Measurements from ENCODE around the gene FRMPD2.

The FRMPD2 gene

GRCh38 chr10:48215486-48216203 lies 58.9 kb downstream of the FRMPD2 start:
- peak; percentile 54 for DNase-seq (ENCODE audit: low spot score)
- no peak overlapping the region for H2BK5ac ChIP-seq (ENCODE audit: low read length)
- H3K4ac ChIP-seq (ENCODE audit: low read length): no peak overlapping the region
- H2AK5ac ChIP-seq (ENCODE audit: low read depth, low read length): no peak overlapping the region
- H2BK120ac ChIP-seq (ENCODE audit: low read depth, low read length): no peak overlapping the region
- H4K91ac ChIP-seq (ENCODE audit: low read depth, low read length, poor library complexity): no peak overlapping the region
- no peak overlapping the region for H2AFZ ChIP-seq (ENCODE audit: low read length)
- no peaks in the 10 kb centered on the region for H3K4me1 ChIP-seq (ENCODE audit: control insufficient read depth in 2 of 2, insufficient read depth in 1 of 2, low read depth in 1 of 2, low read length in 2 of 2)
- no peak overlapping the region for H4K8ac ChIP-seq (ENCODE audit: low read depth, low read length)
- no peak overlapping the region for H3K23ac ChIP-seq (ENCODE audit: low read depth, low read length, poor library complexity)
- H3K14ac ChIP-seq (ENCODE audit: low read length): no peak overlapping the region
- no peaks in the 10 kb centered on the region for H3K79me1 ChIP-seq (ENCODE audit: low read depth, low read length)
- H3K27ac ChIP-seq (replicated peaks; ENCODE audit: low read length): no peak overlapping the region
- no peak overlapping the region for H2BK12ac ChIP-seq (ENCODE audit: low read length)
- no peak overlapping the region for H2BK15ac ChIP-seq (ENCODE audit: low read length)
- H3K36me3 ChIP-seq (replicated peaks in 1 of 2; ENCODE audit: control insufficient read depth in 2 of 2, insufficient read depth in 2 of 2, low read length in 2 of 2): no peaks in the 10 kb centered on the region
- no peak overlapping the region for H3K18ac ChIP-seq (ENCODE audit: low read length)
- H3K9me3 ChIP-seq (replicated peaks in 1 of 2; ENCODE audit: control insufficient read depth in 2 of 2, insufficient read depth in 1 of 2, low read depth in 1 of 2, low read length in 2 of 2): no peaks in the 10 kb centered on the region
- H3K9ac ChIP-seq (ENCODE audit: low read depth, low read length, poor library complexity): no peak overlapping the region
- peaks cover 0 to 3% (median 0%) of the 10 kb centered on the region in 3 experiments for H3K27me3 ChIP-seq (ENCODE audit: control insufficient read depth in 3 of 3, insufficient read depth in 3 of 3, low read depth in 1 of 3, low read length in 3 of 3)
- H3K4me3 ChIP-seq (ENCODE audit: low read length in 2 of 2): no peak overlapping the region
- no peak overlapping the region for H3K4me2 ChIP-seq (ENCODE audit: insufficient read depth, low read length, poor library complexity, severe bottlenecking)
- WGBS, 2 donors (ENCODE audit: extremely low coverage in 2 of 2, insufficient read length in 2 of 2, insufficient replicate concordance in 1 of 2): no CpG with 5 or more reads among the region's 5 CpGs

GRCh38 chr10:48214716-48215485 lies 59.6 kb downstream of the FRMPD2 start:
- Histone ChIP-seq H2AK5ac (ENCODE audit: low read depth, low read length) (no peak overlapping the region), H3K36me3 (replicated peaks in 1 of 2; ENCODE audit: control insufficient read depth in 2 of 2, insufficient read depth in 2 of 2, low read length in 2 of 2) (no peaks in the 10 kb centered on the region), H2AFZ (ENCODE audit: low read length) (no peak overlapping the region), H2BK15ac (ENCODE audit: low read length) (no peak overlapping the region), H3K79me1 (ENCODE audit: low read depth, low read length) (no peaks in the 10 kb centered on the region), H2BK12ac (ENCODE audit: low read length) (no peak overlapping the region), H3K4me1 (ENCODE audit: control insufficient read depth in 2 of 2, insufficient read depth in 1 of 2, low read depth in 1 of 2, low read length in 2 of 2) (no peaks in the 10 kb centered on the region), H3K27ac (replicated peaks; ENCODE audit: low read length) (no peak overlapping the region), H3K27me3 (ENCODE audit: control insufficient read depth in 3 of 3, insufficient read depth in 3 of 3, low read depth in 1 of 3, low read length in 3 of 3) (peaks cover 0 to 3% (median 0%) of the 10 kb centered on the region in 3 experiments), H3K14ac (ENCODE audit: low read length) (no peak overlapping the region), H4K91ac (ENCODE audit: low read depth, low read length, poor library complexity) (no peak overlapping the region), H3K9me3 (replicated peaks in 1 of 2; ENCODE audit: control insufficient read depth in 2 of 2, insufficient read depth in 1 of 2, low read depth in 1 of 2, low read length in 2 of 2) (no peaks in the 10 kb centered on the region), H2BK120ac (ENCODE audit: low read depth, low read length) (no peak overlapping the region), H3K4me2 (ENCODE audit: insufficient read depth, low read length, poor library complexity, severe bottlenecking) (no peak overlapping the region), H3K18ac (ENCODE audit: low read length) (no peak overlapping the region), H3K23ac (ENCODE audit: low read depth, low read length, poor library complexity) (no peak overlapping the region), H3K4me3 (ENCODE audit: low read length in 2 of 2) (no peak overlapping the region), H4K8ac (ENCODE audit: low read depth, low read length) (no peak overlapping the region), H3K4ac (ENCODE audit: low read length) (no peak overlapping the region), H3K9ac (ENCODE audit: low read depth, low read length, poor library complexity) (peak overlapping the region; percentile 64), H2BK5ac (ENCODE audit: low read length) (no peak overlapping the region)
- DNase-seq (ENCODE audit: low spot score): no peak
- WGBS, 2 donors (ENCODE audit: extremely low coverage in 2 of 2, insufficient read length in 2 of 2, insufficient replicate concordance in 1 of 2): no CpG with 5 or more reads among the region's 6 CpGs

- Histone ChIP-seq H4K91ac (ENCODE audit: low read depth, low read length, poor library complexity) (no peak overlapping the region), H3K27ac (replicated peaks; ENCODE audit: low read length) (no peak overlapping the region), H3K9me3 (replicated peaks in 1 of 2; ENCODE audit: control insufficient read depth in 2 of 2, insufficient read depth in 1 of 2, low read depth in 1 of 2, low read length in 2 of 2) (no peaks in the 10 kb centered on the region)
These were observed 61.4 kb downstream of the FRMPD2 start for GRCh38 chr10:48213047-48213446.

GRCh38 chr10:48211777-48212176 lies 62.7 kb downstream of the FRMPD2 start:
- Histone ChIP-seq H3K4me3 (ENCODE audit: low read length in 2 of 2) (no peak overlapping the region), H3K9ac (ENCODE audit: low read depth, low read length, poor library complexity) (no peak overlapping the region), H2BK120ac (ENCODE audit: low read depth, low read length) (no peak overlapping the region), H3K4ac (ENCODE audit: low read length) (no peak overlapping the region), H3K23ac (ENCODE audit: low read depth, low read length, poor library complexity) (peak overlapping the region; percentile 37), H3K9me3 (replicated peaks in 1 of 2; ENCODE audit: control insufficient read depth in 2 of 2, insufficient read depth in 1 of 2, low read depth in 1 of 2, low read length in 2 of 2) (no peaks in the 10 kb centered on the region), H2BK5ac (ENCODE audit: low read length) (no peak overlapping the region), H3K4me1 (ENCODE audit: control insufficient read depth in 2 of 2, insufficient read depth in 1 of 2, low read depth in 1 of 2, low read length in 2 of 2) (no peaks in the 10 kb centered on the region), H3K4me2 (ENCODE audit: insufficient read depth, low read length, poor library complexity, severe bottlenecking) (no peak overlapping the region), H2BK15ac (ENCODE audit: low read length) (no peak overlapping the region), H3K14ac (ENCODE audit: low read length) (no peak overlapping the region), H2BK12ac (ENCODE audit: low read length) (no peak overlapping the region), H3K18ac (ENCODE audit: low read length) (no peak overlapping the region), H3K27ac (replicated peaks; ENCODE audit: low read length) (no peak overlapping the region), H3K79me1 (ENCODE audit: low read depth, low read length) (no peaks in the 10 kb centered on the region), H3K27me3 (ENCODE audit: control insufficient read depth in 3 of 3, insufficient read depth in 3 of 3, low read depth in 1 of 3, low read length in 3 of 3) (peaks cover 0 to 3% (median 0%) of the 10 kb centered on the region in 3 experiments), H2AK5ac (ENCODE audit: low read depth, low read length) (peak overlapping the region; percentile 43), H4K8ac (ENCODE audit: low read depth, low read length) (no peak overlapping the region), H4K91ac (ENCODE audit: low read depth, low read length, poor library complexity) (no peak overlapping the region), H2AFZ (ENCODE audit: low read length) (no peak overlapping the region), H3K36me3 (replicated peaks in 1 of 2; ENCODE audit: control insufficient read depth in 2 of 2, insufficient read depth in 2 of 2, low read length in 2 of 2) (no peaks in the 10 kb centered on the region)
- WGBS, 2 donors (ENCODE audit: extremely low coverage in 2 of 2, insufficient read length in 2 of 2, insufficient replicate concordance in 1 of 2): no CpG with 5 or more reads among the region's 7 CpGs
- DNase-seq (ENCODE audit: low spot score): no peak

More at GRCh38 chr10:48213047-48213446, 61.4 kb downstream of the FRMPD2 start:
- peaks cover 0 to 3% (median 0%) of the 10 kb centered on the region in 3 experiments for H3K27me3 ChIP-seq (ENCODE audit: control insufficient read depth in 3 of 3, insufficient read depth in 3 of 3, low read depth in 1 of 3, low read length in 3 of 3)
- no peaks in the 10 kb centered on the region for H3K36me3 ChIP-seq (replicated peaks in 1 of 2; ENCODE audit: control insufficient read depth in 2 of 2, insufficient read depth in 2 of 2, low read length in 2 of 2)
- no peak for DNase-seq (ENCODE audit: low spot score)
- no peak overlapping the region for H2BK15ac ChIP-seq (ENCODE audit: low read length)
- H2BK5ac ChIP-seq (ENCODE audit: low read length): no peak overlapping the region
- H3K14ac ChIP-seq (ENCODE audit: low read length): no peak overlapping the region
- no peaks in the 10 kb centered on the region for H3K4me1 ChIP-seq (ENCODE audit: control insufficient read depth in 2 of 2, insufficient read depth in 1 of 2, low read depth in 1 of 2, low read length in 2 of 2)
- no CpG with 5 or more reads among the region's 1 CpG for WGBS, 2 donors (ENCODE audit: extremely low coverage in 2 of 2, insufficient read length in 2 of 2, insufficient replicate concordance in 1 of 2)
- H4K8ac ChIP-seq (ENCODE audit: low read depth, low read length): no peak overlapping the region
- no peak overlapping the region for H2AK5ac ChIP-seq (ENCODE audit: low read depth, low read length)
- no peak overlapping the region for H3K4me3 ChIP-seq (ENCODE audit: low read length in 2 of 2)
- no peak overlapping the region for H2BK120ac ChIP-seq (ENCODE audit: low read depth, low read length)
- no peaks in the 10 kb centered on the region for H3K79me1 ChIP-seq (ENCODE audit: low read depth, low read length)
- H2AFZ ChIP-seq (ENCODE audit: low read length): no peak overlapping the region
- H3K9ac ChIP-seq (ENCODE audit: low read depth, low read length, poor library complexity): no peak overlapping the region
- H3K18ac ChIP-seq (ENCODE audit: low read length): no peak overlapping the region
- H2BK12ac ChIP-seq (ENCODE audit: low read length): no peak overlapping the region
- no peak overlapping the region for H3K4ac ChIP-seq (ENCODE audit: low read length)
- H3K23ac ChIP-seq (ENCODE audit: low read depth, low read length, poor library complexity): no peak overlapping the region
- no peak overlapping the region for H3K4me2 ChIP-seq (ENCODE audit: insufficient read depth, low read length, poor library complexity, severe bottlenecking)

Data from neuronal stem cell (in vitro differentiated cells).